Amygdala (tissue), 56 donors: ENCODE measurements around the gene RAB27A.
"Not testable (repeated sequence)": the region's sequence is repeated elsewhere in the genome, so short reads cannot be mapped to it uniquely, and the experiment has no call there.

Source experiments
- DNase-seq, 56 donors: peaks; one replicate each; lab custom pipeline; 2025; lab: John Stamatoyannopoulos, UW

Gene RAB27A

DNA sequence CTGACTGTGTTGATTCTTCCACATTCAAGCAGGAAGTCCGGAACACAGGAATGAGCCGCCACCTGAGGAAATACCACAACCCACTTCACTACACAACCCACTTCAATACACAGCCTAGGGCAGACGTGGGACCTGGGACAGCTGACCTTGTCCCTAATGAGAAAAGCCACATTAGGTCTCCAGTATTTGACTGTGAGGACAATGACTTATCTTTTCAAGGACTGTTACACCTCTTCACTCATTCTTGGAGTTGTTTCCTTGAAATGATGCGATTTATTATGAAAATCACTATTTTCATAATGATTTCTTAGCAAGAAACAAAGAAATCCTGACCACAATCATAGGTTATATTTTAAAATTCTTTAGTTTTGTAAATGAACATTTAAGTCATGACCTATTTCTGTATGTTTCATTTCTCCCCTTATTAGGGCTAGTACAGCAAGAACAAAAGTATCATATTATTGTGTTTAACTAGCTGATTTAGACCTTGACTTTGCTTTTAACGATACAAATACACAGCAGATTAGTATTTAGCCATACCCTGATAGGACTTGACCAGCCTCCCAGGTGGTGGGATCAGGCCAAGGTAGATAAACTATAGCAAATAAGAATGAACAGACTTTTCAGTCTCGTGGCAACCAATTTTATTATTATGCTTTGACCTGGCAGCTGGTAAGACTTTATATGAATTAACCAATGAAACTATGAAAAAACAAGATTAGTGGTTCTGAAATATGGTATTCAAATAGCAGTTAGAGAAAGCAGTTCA, 6.0 kb downstream of the RAB27A start:
- no peak for DNase-seq

DNA sequence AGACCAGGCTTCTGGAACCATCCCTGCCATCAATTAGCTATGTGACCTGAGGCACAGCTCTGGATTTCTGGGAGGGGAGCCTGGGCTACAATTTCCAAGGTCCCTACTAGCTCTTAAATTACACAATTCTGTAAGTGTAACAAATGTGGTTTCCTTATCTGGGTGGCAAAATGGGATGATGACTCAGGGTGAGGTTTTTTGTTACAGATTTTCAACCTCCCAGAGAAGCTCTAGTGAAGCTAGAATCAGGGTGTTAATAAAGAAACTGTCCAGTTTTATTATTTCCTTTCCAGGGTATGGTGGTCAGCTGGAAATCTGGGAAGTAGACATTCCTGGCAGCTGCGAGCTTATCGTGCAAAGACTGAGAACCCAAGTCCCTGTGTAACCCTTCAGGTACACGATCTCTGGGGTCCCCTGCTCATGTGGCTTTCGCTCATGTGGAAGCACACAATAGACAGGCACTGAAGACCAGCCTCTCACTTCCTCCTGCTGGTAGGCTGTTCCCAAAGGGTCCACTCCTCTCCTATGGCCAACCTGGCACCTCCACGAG, 7.3 kb downstream of the RAB27A start:
- DNase-seq = no peak

DNA sequence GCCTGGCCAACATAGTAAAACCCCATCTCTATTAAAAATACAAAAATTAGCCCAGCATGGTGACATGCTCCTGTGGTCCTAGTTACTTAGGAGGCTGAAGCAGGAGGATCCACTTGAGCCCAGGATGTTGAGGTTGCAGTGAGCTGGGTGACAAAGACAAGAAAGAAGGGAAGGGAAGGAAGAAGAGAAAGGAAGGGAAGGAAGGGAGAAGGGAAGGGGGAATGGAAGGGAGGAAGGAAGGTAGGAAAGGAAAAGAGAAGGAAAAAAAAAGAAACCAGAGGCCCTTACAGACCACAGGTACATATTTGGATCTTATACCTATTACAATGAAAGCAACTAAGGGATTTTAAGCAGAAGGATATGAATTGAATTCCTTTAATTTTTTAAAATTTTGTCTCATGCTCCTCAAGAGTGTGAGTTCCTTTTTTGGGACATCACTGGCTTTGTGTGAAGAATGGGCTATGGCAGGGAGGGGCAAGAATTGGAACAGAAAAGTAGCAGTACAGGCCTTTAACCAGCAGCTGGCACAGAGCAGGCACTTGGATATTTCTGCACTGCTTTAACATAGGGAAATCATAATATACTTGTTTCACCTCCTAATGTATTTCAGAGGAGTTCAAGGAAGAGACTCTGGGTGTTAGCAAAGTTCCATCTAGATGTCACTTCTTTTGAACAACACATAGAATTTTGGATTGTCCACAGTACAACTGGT, 7.9 kb downstream of the RAB27A start:
- no peak for DNase-seq

GRCh38 chr15:55280589-55280988, 9.0 kb downstream of the RAB27A start:
- not testable (repeated sequence) for DNase-seq

DNA sequence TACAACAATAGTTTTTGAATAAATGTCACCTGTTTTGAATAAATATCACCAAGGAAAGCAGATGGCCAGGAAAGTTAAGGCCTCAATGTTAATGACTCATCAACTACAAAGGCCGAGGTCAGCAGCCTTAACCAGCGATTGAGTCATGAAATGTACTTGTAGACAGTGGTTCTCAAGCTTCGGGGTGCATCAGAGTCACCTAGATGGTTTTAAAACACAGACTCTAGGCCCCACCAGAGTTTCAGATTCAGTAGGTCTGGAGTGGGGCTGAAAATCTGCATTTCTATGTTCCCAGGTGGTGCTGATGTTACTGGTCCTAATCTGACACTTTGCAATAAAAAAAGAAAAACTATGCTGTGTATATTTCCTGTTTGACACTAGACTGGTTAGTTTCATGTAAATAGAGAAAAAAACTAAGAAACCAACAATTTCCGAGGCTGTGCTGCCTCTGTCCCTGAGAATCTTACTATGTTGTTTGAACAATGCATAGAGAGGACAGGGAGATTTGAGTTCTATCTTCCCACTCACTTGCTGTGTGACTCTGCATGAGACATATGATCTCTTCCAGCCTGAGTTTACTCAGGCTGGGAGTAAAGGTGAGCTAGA, 9.8 kb downstream of the RAB27A start:
- DNase-seq = no peak

- DNase-seq = no peak
Measured at GRCh38 chr15:55279100-55279745, 10.4 kb downstream of the RAB27A start.

GRCh38 chr15:55277715-55278114, 11.9 kb downstream of the RAB27A start:
- DNase-seq = no peak

DNA sequence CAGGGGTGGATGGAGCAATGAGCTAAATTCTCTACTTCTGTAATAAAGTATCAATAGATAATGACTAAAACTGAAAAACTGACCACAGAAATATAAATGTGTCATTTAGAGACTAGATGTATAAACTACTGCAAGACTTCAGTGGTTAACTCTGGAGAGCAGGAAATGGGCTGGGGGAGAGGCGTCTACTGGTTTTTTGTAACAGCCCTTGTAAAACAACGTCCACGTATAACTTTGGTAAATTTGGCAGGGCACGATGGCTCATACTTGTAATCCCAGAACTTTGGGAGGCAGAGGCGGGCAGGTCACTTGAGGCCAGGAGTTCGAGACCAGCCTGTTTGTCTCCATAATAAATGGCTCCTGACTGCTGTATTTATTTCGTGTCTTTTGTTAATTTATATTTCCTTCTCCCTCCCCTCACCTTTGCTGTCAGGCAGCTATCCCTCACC, 12.5 kb downstream of the RAB27A start:
- no peak for DNase-seq

- DNase-seq = no peak
Measured at GRCh38 chr15:55276324-55276723, 13.3 kb downstream of the RAB27A start.

- DNase-seq = no peak
Measured at GRCh38 chr15:55270291-55270690, 19.3 kb downstream of the RAB27A start.

GRCh38 chr15:55268176-55268695, 21.4 kb downstream of the RAB27A start:
- DNase-seq = no peak

- peak in 9 of 56 donors; percentile 0 to 15 (median 4) for DNase-seq
Measured at GRCh38 chr15:55267401-55268175, 22.0 kb downstream of the RAB27A start.

GRCh38 chr15:55266547-55266946, 23.1 kb downstream of the RAB27A start:
- no peak for DNase-seq

GRCh38 chr15:55260562-55261131, 29.0 kb downstream of the RAB27A start:
- no peak for DNase-seq

DNA sequence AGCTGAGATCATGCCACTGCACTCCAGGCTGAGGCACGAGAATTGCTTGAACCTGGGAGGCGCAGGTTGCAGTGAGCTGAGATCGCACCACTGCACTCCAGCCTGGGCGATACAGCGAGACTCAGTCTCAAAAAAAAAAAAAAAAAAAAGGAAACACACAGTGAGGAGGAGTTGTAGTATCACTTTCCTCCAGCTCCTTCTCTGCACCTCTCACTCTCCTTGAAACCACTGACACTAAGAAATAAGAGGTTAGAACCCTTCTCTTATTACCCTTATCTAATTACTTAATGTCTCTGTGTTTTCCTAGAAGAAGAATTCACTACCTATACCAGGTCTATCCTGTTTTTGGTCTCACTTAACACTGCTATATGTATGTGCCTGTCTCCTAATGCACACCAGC, 31.7 kb downstream of the RAB27A start:
- no peak for DNase-seq

- no peak for DNase-seq
Measured at GRCh38 chr15:55257012-55257670, 32.5 kb downstream of the RAB27A start.

- DNase-seq = no peak
Measured at GRCh38 chr15:55256281-55257011, 33.2 kb downstream of the RAB27A start.

DNA sequence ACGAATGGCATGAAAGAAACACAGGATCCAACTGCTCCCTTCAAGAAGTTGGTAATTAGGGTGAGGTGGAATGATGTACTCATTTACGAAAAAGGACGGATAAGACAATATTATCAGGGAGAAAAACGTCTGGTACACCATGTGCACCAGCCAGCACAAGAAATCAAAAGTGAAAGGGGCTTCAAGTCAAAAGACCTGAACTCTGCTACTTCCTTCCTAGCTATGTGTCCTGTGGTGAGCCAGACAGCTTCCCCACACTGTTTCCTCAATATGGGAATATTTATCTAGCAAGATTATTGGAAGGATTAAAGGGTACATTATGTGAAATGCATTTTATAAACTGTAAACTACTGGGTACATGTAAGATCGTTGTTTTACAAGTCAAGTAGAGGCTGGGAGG, 33.9 kb downstream of the RAB27A start:
- no peak for DNase-seq
